CD14-positive monocyte (primary cell): ENCODE data around the gene RBBP9. TPM values are rescaled to one million over a fixed set of nuclear protein-coding genes. Genes with fewer than 3 reads are reported as not detected.

Experiments used
- DNase-seq, 3 donors: peaks; one replicate each; pipeline ENCODE4 v3.0.0-alpha.2; 2011 to 2022
- H2AFZ ChIP-seq: 2 replicates; pipeline ENCODE4 v1.6.0; 2012; ENCODE audit warnings: mild to moderate bottlenecking, low read depth, low read length, inconsistent platforms; ENCODE audit not compliant: insufficient read depth, poor library complexity, severe bottlenecking
- H3K27ac ChIP-seq, 2 donors: 1 replicate in 1 of 2; 2 replicates in 1 of 2; pipeline ENCODE4 v1.5.1; 2012 to 2013; ENCODE audit warnings: low read length in 2 of 2, control low read depth in 1 of 2, inconsistent platforms in 1 of 2, low read depth in 1 of 2, mild to moderate bottlenecking in 1 of 2
- H3K27me3 ChIP-seq, 2 donors: one replicate each; pipeline versions ENCODE4 v1.6.0 to v1.6.1; 2011 to 2013; ENCODE audit warnings: low read length in 2 of 2; ENCODE audit not compliant: control insufficient read depth in 2 of 2, insufficient read depth in 2 of 2
- H3K36me3 ChIP-seq, 2 donors: replicated peaks in 1 of 2; 1 replicate in 1 of 2; 2 replicates in 1 of 2; pipeline versions ENCODE4 v1.5.1 to v1.6.1; 2012 to 2013; ENCODE audit warnings: low read length in 2 of 2, control low read depth in 1 of 2, inconsistent platforms in 1 of 2, mild to moderate bottlenecking in 1 of 2; ENCODE audit not compliant: insufficient read depth in 2 of 2, control insufficient read depth in 1 of 2
- H3K4me1 ChIP-seq, 2 donors: 1 replicate in 1 of 2; 2 replicates in 1 of 2; pipeline versions ENCODE4 v1.5.1 to v1.6.1; 2012 to 2013; ENCODE audit warnings: low read length in 2 of 2, control low read depth in 1 of 2, inconsistent platforms in 1 of 2, mild to moderate bottlenecking in 1 of 2, moderate library complexity in 1 of 2; ENCODE audit not compliant: insufficient read depth in 2 of 2, control insufficient read depth in 1 of 2
- H3K4me2 ChIP-seq: replicated peaks from 2 replicates; pipeline ENCODE3; 2012; ENCODE audit warnings: low read length, moderate library complexity, mild to moderate bottlenecking; ENCODE audit not compliant: poor library complexity, severe bottlenecking; ENCODE audit errors: extremely low read depth
- H3K4me3 ChIP-seq, 3 experiments: fragments of 200-600 bp in 1 of 3; sonication (generic) in 1 of 3; replicated peaks in 1 of 3; 1 replicate in 2 of 3; 2 replicates in 1 of 3; pipeline ENCODE4 v1.5.1; 2011 to 2013; ENCODE audit warnings: low read length in 3 of 3, mild to moderate bottlenecking in 3 of 3, control low read depth in 2 of 3, low read depth in 2 of 3, inconsistent platforms in 1 of 3, moderate library complexity in 1 of 3
- H3K79me2 ChIP-seq: 2 replicates; pipeline ENCODE4 v1.6.0; 2012; ENCODE audit warnings: mild to moderate bottlenecking, control low read depth, inconsistent platforms, low read length, moderate library complexity; ENCODE audit not compliant: insufficient read depth
- H3K9ac ChIP-seq: 2 replicates; pipeline ENCODE4 v1.6.0; 2017; ENCODE audit warnings: low read length, mild to moderate bottlenecking; ENCODE audit not compliant: insufficient read depth, poor library complexity, severe bottlenecking
- H3K9me3 ChIP-seq, 2 donors: replicated peaks in 1 of 2; 1 replicate in 1 of 2; 2 replicates in 1 of 2; pipeline versions ENCODE4 v1.5.1 to v1.6.1; 2012 to 2013; ENCODE audit warnings: low read length in 2 of 2, control low read depth in 1 of 2; ENCODE audit not compliant: control insufficient read depth in 1 of 2, insufficient read depth in 1 of 2
- H4K20me1 ChIP-seq: 2 replicates; pipeline ENCODE4 v1.6.0; 2012; ENCODE audit warnings: mild to moderate bottlenecking, low read length, control low read depth, moderate library complexity; ENCODE audit not compliant: insufficient read depth
- H3K27ac Mint-ChIP-seq, 7 donors: one replicate each; pipeline ENCODE4 v1.8.0; 2020; ENCODE audit warnings: mild to moderate bottlenecking in 7 of 7, mixed read lengths in 7 of 7, moderate library complexity in 6 of 7, inconsistent platforms in 2 of 7
- H3K27me3 Mint-ChIP-seq, 3 donors: one replicate each; pipeline ENCODE4 v1.8.0; 2021 to 2022; ENCODE audit warnings: low read depth in 3 of 3, mild to moderate bottlenecking in 3 of 3, mixed read lengths in 3 of 3, moderate library complexity in 3 of 3, inconsistent platforms in 1 of 3
- H3K36me3 Mint-ChIP-seq, 2 donors: one replicate each; pipeline ENCODE4 v1.8.0; 2020; ENCODE audit warnings: mixed read lengths in 2 of 2, inconsistent platforms in 1 of 2, mild to moderate bottlenecking in 1 of 2
- H3K4me1 Mint-ChIP-seq: one replicate; pipeline ENCODE4 v1.8.0; 2020; ENCODE audit warnings: mild to moderate bottlenecking, mixed read lengths
- H3K4me3 Mint-ChIP-seq, 2 donors: one replicate each; pipeline ENCODE4 v1.8.0; 2020; ENCODE audit warnings: mild to moderate bottlenecking in 2 of 2, mixed read lengths in 2 of 2, moderate library complexity in 1 of 2
- H3K9me3 Mint-ChIP-seq, 7 donors: one replicate each; pipeline ENCODE4 v1.8.0; 2020 to 2022; ENCODE audit warnings: mixed read lengths in 7 of 7, mild to moderate bottlenecking in 6 of 7, moderate library complexity in 6 of 7, inconsistent platforms in 2 of 7
- CTCF ChIP-seq: fragments of 200-600 bp; IDR thresholded peaks from one replicate; pipeline ENCODE4 v1.8.0; 2022; ENCODE audit warnings: antibody characterized with exemption, mild to moderate bottlenecking
- WGBS: methylation state at CpG from one replicate; pipeline ENCODE4 v1.1.5; 2013; ENCODE audit warnings: missing lambda C conversion rate; ENCODE audit not compliant: insufficient coverage; 5-methylcytosine and 5-hydroxymethylcytosine counted together
- intact Hi-C, 2 donors: fragments of 100-400 bp; cut with micrococcal nuclease; formaldehyde crosslinking; loops; one replicate each; pipeline versions ENCODE4 v1.15.0 to v1.15.1; 2023
- polyA plus RNA-seq, 3 donors: library from polyadenylated mRNA; depleted of rRNA in 1 of 3; unstranded in 2 of 3; stranded (reverse) in 1 of 3; fragments of 300-500 nt in 2 of 3; fragments of >200 nt in 1 of 3; fragmentation: Illumina TruSeq in 2 of 3; gene quantifications; 1 replicate in 2 of 3; 2 replicates in 1 of 3; pipeline ENCODE4 v1.2.3, GENCODE V29; 2012 to 2021

The RBBP9 gene
- polyA plus RNA-seq, 3 donors, result 3.5 to 6.9 (median 5.2) TPM

DNA sequence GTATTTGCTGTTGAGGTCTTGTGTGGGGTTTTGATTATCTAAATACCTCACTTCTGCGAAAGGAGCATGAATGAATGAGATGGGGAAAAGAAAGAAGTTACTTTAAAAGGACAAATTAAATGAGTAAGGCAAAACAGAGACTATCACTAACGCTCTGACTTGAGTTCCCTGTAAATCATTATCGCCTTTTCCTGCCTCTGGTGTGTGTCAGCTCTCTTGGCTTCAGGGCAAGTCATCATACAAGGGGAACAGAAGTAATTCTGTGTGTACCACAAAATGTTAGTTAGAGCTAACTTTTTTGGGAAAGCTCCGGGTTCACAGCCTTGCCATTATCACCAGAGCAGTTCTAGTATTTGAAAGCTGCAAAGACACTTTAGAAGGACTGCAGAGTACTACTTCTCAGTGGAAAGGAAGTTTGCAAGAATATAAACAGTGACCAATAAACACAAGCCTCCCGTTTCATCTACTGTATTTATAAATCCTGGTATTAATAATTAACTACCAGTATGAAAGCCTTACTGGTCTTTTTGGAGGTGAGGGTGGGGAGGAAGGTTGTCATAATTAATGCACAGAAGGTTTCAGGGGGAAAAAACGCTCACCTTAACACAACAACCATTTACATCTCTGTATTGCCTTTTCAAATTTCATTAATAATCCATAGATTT is 31.4 kb downstream of the RBBP9 start:
- H3K4me3 ChIP-seq, result no peak overlapping the region
- no peak overlapping the region for H3K4me2 ChIP-seq
- intact Hi-C loops, result loop anchor here (2.0 to 10.0 kb wide), 4 partner anchors 41 to 181 kb away; partner anchors contain the start of genes DTD1 (in 2 of the 2), SEC23B (in 1 of the 2) and ZNF133 (in 1 of the 2)
- peaks cover under 1 to 16% of the 10 kb centered on the region in 2 donors for H3K36me3 ChIP-seq
- 68% methylated on average over 2 of the region's 6 CpGs for WGBS
- peaks cover 30% of the 10 kb centered on the region for H3K79me2 ChIP-seq
- H3K4me1 ChIP-seq, result peaks cover 14 to 22% of the 10 kb centered on the region in 2 donors
- H3K36me3 Mint-ChIP-seq, result peaks cover 4 to 9% of the 10 kb centered on the region in 2 donors
- H2AFZ ChIP-seq, result peak overlapping the region; percentile 54
- no peaks in the 10 kb centered on the region for H3K27me3 ChIP-seq
- DNase-seq, result no peak
- H3K4me1 Mint-ChIP-seq, result peaks cover 15% of the 10 kb centered on the region
- no peaks in the 10 kb centered on the region for H4K20me1 ChIP-seq
- H3K27ac Mint-ChIP-seq, result no peak overlapping the region
- peaks cover 0 to 2% (median 0%) of the 10 kb centered on the region in 3 donors for H3K27me3 Mint-ChIP-seq
- no peak overlapping the region for H3K9ac ChIP-seq
- TF ChIP-seq CTCF, result no peak
- H3K4me3 Mint-ChIP-seq, result no peak overlapping the region
- H3K27ac ChIP-seq, result no peak overlapping the region
- no peaks in the 10 kb centered on the region for H3K9me3 Mint-ChIP-seq
- no peaks in the 10 kb centered on the region for H3K9me3 ChIP-seq

- Mint-ChIP-seq H3K27ac (no peak overlapping the region), H3K4me3 (no peak overlapping the region), H3K27me3 (no peaks in the 10 kb centered on the region), H3K9me3 (peaks cover 0 to 7% (median 6%) of the 10 kb centered on the region in 7 donors), H3K36me3 (no peaks in the 10 kb centered on the region), H3K4me1 (no peaks in the 10 kb centered on the region)
- Histone ChIP-seq H3K27ac (no peak overlapping the region), H2AFZ (no peak overlapping the region), H4K20me1 (no peaks in the 10 kb centered on the region), H3K9me3 (no peaks in the 10 kb centered on the region), H3K4me2 (no peak overlapping the region), H3K4me3 (no peak overlapping the region), H3K27me3 (no peaks in the 10 kb centered on the region), H3K36me3 (no peaks in the 10 kb centered on the region), H3K4me1 (no peaks in the 10 kb centered on the region), H3K79me2 (no peaks in the 10 kb centered on the region), H3K9ac (no peak overlapping the region)
- no peak for TF ChIP-seq CTCF
- intact Hi-C loops, result no loop called here
- no peak for DNase-seq
- WGBS, result no CpG with 5 or more reads among the region's 3 CpGs
These were observed 40.4 kb downstream of the RBBP9 start for GRCh38 chr20:18456600-18456999.
